HUDEP-2 (cell line): ENCODE measurements around the gene FOXO4.

Experiments used
- DNase-seq, 76 experiments: peaks; one replicate each; lab custom pipeline; 2025; ENCODE audit not compliant: unreplicated experiment in 76 of 76; lab: John Stamatoyannopoulos, UW

Gene FOXO4

DNA sequence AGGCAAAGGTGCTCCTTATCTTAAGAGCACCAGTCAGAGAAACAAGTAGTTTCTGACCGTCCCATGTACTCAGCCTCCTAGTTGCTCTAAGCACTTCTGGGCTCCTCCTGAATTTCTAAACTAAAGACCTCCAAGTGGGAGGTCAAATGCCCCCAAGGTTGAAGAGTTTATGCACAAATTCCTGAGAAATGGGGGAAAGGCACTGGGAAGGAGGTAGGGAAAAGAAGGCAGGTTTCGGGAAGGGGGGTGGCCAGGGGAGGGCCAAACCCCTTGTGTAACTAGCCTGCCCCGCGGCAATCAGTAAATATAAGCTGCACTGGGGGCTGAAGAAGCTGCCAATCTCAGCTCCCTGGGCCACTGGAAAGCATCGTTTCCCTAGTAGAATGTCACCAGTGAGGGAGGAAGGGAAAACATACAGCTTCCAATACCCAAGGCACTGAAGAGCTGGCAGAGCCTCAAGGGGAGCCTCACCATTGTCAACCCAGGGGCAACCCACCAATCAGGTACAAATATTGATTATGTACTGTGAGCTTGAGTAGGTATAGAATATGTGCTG is 3.4 kb downstream of the FOXO4 start:
- DNase-seq, result no peak

DNA sequence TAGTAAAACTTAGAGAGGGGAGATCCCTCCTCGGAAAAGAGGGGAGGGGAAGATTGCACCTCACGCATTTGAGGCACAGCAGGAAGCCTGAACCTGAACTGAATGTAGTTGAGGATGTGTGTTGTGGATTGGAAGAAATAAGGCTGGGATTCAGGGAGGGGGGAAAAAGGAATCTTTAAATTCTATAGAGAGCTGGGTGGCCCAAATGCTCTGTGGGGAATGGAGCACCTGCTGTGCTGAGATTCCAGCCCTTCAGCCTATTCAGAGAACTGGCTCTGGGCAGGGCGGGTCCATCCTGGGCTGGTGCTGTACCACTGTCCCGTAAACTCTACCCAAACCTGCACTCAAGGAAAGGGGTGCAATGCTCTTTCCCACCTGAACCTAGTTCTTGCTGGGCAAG is 4.1 kb downstream of the FOXO4 start:
- no peak for DNase-seq

DNA sequence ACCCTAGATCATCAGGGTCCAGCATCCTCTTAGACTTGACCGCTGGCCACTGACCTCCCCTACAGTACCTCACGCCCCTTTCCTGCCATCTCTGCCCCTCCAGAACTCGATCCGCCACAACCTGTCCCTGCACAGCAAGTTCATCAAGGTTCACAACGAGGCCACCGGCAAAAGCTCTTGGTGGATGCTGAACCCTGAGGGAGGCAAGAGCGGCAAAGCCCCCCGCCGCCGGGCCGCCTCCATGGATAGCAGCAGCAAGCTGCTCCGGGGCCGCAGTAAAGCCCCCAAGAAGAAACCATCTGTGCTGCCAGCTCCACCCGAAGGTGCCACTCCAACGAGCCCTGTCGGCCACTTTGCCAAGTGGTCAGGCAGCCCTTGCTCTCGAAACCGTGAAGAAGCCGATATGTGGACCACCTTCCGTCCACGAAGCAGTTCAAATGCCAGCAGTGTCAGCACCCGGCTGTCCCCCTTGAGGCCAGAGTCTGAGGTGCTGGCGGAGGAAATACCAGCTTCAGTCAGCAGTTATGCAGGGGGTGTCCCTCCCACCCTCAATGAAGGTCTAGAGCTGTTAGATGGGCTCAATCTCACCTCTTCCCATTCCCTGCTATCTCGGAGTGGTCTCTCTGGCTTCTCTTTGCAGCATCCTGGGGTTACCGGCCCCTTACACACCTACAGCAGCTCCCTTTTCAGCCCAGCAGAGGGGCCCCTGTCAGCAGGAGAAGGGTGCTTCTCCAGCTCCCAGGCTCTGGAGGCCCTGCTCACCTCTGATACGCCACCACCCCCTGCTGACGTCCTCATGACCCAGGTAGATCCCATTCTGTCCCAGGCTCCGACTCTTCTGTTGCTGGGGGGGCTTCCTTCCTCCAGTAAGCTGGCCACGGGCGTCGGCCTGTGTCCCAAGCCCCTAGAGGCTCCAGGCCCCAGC is 5.2 kb downstream of the FOXO4 start:
- DNase-seq, result peak in 1 of 76 experiments; percentile 2

GRCh38 chrX:71102292-71102691 is 6.6 kb downstream of the FOXO4 start:
- peak in 6 of 76 experiments; percentile 0 to 5 (median 3) for DNase-seq

GRCh38 chrX:71103110-71103983 is 7.7 kb downstream of the FOXO4 start:
- DNase-seq, result peak in 71 of 76 experiments; percentile 1 to 78 (median 45)

- DNase-seq, result peak in 2 of 76 experiments; percentile 0 to 1
Observed at GRCh38 chrX:71105628-71106027, 10.0 kb downstream of the FOXO4 start.

- DNase-seq, result peak in 42 of 76 experiments; percentile 0 to 57 (median 14)
Observed at GRCh38 chrX:71106427-71106826, 10.8 kb downstream of the FOXO4 start, which contains the start of gene CXorf65. Gene CXorf65, minus strand, starts transcription at chrX:71106740. Its CDS starts 184 bp downstream, at chrX:71106556.

- DNase-seq, result no peak
Observed at GRCh38 chrX:71107245-71107644, 11.6 kb downstream of the FOXO4 start.

- peak in 57 of 76 experiments; percentile 0 to 60 (median 20) for DNase-seq
Observed at GRCh38 chrX:71107762-71108360, 12.2 kb downstream of the FOXO4 start.

GRCh38 chrX:71109051-71109450 is 13.4 kb downstream of the FOXO4 start:
- DNase-seq, result no peak

GRCh38 chrX:71111141-71111843 is 15.6 kb downstream of the FOXO4 start, which contains the start of gene IL2RG:
Gene IL2RG, minus strand, starts transcription at chrX:71111577. Its CDS starts 38 bp downstream, at chrX:71111539.
- peak in 5 of 76 experiments; percentile 2 to 15 (median 6) for DNase-seq

- no peak for DNase-seq
Observed at GRCh38 chrX:71111921-71112431, 16.3 kb downstream of the FOXO4 start.

DNA sequence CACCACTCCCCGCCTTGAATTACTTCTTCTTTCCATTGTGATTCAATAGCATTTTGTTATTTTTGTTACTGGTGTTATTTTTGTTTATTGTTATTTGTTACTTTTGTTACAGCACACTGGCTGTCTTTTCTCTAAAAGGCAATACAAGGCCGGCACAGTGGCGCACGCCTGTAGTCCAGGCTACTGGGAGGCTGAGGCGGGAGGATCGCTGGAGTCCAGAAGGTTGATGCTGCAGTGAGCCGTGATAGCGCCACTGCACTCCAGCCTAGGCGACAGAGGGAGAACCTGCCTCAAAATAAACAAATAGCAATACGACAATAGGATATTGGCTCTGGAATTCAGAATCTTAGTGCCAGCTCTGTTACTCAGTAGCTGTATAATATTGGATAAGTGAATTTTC is 21.7 kb downstream of the FOXO4 start:
- no peak for DNase-seq

DNA sequence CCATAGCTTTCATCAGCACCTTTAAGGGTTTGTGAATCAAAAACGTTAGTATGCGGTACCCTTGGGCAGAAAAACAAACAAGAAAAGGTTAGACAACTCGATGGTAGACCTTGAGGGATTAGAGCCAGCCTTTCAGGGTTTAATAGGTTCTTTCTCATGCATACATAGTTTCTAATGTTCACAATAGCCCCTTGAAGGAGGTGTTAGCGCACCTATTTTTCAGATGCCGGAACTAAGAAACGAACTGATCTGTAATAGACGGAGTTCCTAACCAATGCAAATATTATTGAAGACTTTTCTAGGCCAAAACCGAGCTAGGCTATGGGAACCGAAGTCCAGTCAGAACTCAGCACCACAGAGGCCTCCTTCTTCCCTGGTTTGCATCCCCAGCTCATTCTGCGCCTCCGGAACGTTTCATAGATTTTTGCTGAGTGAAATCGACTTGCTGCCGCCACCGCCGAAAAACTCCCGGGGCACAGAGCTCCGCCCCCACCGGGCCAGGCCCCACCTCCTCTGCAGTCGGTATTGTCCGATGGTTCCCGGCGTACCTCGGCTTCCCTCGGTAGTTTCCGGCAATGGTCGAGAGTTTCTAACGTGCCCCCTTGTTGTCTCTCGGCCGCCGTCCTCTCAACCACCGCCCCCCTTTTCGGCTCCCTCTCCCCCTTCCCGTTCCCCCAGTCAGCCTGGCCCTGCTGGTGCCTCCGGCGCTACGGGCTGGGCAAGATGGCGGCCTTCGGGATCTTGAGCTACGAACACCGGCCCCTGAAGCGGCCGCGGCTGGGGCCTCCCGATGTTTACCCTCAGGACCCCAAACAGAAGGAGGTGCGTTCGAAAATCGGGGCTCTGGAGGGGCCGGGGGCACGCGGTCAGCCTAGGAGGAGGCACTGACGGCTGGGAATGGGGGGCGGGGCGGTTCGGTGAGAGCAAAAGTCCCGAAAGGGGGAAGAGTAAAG is 22.7 kb downstream of the FOXO4 start, which contains the start of gene MED12:
Gene MED12 (plus strand): TSS at position 565 of the 953 bp plus-strand sequence. CDS start 159 bp downstream, at position 724.
- peak in 73 of 76 experiments; percentile 1 to 80 (median 57) for DNase-seq

DNA sequence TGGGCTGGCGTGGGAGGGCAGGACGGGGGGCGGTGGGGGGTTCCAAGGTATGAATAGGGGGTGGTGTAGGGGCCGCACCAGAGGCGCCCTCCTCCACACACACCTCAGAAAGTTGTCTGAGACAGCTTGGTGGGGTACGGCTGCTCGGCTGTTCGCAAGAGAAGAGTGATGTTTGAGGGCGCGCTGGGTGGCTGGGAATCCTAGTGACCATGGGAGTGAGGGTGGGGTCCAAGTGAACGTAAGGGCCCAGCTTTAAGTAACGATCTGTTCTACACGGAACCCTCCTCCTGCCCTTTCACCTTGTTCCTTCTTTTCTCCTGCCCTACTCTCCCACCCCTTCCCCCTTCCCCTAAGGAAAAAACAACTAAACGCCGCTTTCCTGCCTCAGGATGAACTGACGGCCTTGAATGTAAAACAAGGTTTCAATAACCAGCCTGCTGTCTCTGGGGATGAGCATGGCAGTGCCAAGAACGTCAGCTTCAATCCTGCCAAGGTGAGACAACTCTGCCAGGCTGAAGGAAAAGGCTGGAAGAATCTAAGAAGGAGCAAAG is 23.4 kb downstream of the FOXO4 start:
- peak in 1 of 76 experiments; percentile 0 for DNase-seq

DNA sequence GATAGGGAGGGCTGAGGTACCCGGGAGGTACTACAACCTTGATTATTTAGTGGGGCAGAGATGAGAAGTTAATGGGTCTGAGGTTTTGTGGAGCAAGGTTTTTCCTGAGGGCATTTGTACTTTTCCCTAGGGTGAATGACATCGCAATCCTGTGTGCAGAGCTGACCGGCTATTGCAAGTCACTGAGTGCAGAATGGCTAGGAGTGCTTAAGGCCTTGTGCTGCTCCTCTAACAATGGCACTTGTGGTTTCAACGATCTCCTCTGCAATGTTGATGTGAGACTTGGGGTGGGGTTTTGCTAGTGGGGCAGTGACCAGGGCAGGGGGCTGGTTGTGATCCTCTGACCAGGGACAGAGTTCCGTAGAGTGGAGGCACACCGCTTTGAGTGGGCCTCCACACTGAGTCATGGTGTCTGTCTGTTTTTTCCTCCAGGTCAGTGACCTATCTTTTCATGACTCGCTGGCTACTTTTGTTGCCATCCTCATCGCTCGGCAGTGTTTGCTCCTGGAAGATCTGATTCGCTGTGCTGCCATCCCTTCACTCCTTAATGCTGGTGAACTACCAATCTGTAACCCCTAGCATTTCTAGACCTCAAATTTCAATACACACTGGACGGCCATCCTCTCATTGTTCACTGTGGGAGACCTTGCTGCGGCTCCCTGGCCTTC is 32.6 kb downstream of the FOXO4 start:
- DNase-seq, result no peak
